ENCODE results near the gene STING1.
"Not testable (repeated sequence)": the region's sequence is repeated elsewhere in the genome, so short reads cannot be mapped to it uniquely, and the experiment has no call there.

The STING1 gene

DNA sequence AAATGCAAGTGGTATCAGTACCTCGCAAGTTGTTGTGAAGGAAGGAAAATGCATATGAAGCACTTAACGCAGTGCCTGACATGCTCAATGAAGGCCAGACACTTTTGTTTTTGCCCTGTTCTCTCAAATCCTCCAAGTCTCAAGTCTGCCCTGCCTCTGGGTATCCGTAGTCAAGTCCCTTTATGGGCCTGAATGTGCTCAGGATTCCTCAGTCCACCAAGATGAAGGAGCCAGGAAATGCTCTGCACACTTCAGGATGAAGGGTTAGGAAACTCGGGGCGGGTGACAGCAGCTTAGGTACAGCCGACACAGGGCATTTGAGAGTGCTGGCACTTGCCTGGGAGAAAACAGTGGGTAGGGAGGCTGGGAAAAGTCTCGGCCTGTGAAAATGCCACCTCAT lies 21.4 kb downstream of the STING1 start:
- no peak for DNase-seq

DNA sequence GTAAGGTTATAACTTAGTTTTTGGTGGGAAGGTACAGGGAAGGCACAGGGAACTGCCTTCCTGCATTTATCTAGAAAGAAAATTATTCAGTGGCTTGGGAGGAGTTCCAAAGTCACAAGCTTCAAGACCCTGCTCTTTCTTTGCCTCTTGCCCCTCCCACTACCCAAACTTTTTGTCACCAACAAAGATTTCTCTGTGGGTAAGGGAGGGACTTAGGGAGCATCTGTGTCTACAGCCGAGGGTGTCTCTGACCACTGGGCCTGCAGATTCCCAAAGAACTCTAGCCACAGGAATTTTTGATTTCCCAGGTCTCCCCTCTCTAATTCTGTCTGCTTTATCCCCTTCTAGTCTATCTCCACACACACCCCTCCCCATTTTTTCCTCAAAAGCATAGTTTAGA lies 22.1 kb downstream of the STING1 start:
- no peak for DNase-seq

DNA sequence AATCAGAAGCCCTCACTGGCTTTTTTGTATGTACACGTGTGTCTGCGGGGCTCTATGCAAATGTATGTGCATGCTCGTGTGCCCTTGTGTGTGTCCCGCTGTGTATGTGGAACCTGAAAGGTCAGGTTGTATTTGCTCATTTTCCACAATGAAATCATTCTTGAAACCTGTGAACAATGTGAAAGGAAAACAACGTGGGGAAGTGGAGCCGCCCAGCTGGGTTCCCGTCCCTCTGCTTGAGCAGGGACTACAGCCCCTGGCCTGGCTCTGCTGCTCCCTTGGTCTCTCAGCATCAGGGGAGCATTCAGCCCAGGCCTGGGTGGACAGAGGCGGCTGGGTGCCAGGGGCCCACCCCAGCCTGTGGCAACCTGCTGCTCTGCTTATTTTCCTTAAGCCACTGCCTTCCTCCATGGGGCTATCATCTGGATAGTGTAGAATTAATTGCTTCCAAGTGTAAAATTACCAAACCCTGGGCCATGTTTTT lies 23.1 kb downstream of the STING1 start:
- DNase-seq = no peak

DNA sequence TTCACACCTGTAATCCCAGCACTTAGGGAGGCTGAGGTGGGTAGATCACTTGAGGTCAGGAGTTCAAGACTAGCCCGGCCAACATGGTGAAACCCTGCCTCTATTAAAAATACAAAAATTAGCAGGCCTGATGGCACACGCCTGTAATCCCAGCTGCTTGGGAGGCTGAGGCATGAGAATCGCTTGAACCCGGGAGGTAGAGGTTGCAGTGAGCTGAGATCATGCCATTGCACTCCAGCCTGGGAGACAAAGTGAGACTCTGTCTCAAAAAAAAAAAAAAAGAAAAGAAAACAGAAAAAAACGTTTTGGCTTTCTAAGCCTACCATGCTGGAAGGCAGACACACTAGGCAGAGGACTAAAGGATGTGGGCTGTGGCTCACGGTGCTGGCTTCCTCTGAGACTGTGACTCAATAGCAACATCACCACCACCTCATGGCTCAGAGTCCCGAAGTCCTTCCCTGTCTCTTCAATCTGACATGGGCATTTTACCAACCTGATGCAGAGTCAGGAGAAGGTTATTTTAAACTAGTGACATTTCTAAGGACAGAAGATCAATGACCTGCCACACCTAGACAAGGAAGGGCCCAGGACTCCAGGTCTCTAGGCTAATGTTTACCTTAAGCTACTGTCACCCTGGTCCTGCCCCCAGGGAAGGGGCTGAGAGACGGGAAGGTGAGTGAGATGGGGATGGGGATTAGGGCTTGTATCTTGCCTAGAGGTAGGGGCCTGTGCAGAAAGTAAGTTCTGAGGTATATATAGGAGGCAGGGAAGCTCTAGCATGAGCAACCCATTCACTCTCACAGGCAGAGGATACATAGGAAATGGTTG lies 23.8 kb downstream of the STING1 start:
- DNase-seq = peak; percentile 91

DNA sequence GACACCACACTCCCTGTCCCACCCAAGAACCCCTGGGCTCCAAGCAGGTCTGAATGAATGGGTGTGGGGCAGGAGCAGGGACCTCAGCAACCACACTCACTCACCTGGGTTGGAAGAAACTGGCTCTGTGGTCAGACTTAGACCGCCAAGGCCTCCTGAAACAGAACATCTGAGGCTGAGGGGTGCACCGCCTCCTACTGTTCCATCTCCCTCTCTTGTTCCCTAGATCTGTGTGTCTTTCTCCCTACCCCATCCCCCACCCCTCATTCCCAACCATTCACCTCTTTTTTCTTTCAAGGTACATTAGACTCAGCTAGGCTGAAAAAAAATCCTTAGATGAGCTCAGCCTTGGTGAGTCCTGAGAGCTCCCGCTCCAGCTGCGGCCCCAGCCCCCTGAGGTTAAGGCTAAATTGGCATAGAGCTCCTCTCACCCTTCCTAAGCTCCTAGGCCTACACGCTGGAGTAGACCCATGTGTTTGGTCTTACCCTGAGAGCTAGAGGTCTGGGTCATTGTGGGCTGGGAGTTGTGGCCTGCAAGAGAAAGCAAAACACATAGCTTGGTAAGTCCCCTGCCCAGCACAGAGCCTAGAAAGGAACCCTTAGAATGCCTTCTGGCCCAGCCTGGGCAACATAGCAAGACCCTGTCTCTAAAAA lies 24.8 kb downstream of the STING1 start:
- DNase-seq = no peak

DNA sequence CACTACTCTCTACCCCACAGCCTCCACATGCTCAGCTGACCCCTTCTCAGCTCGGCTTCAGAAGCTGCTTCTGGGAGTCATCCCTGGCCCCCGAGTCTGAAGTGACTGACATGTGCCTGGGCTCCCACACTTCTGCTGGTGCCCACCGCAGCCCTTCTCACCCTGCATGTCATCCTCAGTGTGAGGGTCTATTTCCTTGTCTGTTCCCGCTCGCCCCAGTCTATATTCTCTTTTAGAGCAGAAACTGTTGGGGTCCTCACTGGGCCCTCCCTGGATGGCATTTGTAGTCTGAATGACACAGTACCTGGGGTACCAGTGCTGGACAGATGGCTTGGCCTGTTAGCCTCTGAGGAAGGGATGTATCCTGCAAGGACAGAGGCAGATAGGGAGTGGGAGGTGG lies 25.3 kb downstream of the STING1 start:
- no peak for DNase-seq

DNA sequence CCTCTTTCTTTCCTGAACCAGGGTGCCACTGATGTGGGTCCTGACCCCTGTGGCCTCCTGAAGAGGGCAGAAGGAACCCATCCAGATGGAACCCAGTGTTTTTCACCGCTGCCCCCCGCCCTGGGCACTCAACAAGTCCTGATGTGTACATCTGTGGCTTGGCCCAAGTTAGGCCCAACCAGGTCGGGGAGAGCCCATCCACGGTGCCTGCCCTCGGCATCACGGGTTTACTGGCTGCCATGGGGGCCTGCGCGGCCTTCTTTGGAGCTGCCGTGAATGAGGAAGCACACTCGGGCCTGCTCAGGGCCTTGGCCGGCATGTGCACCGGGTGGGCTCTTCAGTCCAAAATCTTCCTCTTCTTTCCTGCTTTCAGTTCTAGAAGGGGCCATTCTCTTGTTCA lies 25.8 kb downstream of the STING1 start:
- no peak for DNase-seq

DNA sequence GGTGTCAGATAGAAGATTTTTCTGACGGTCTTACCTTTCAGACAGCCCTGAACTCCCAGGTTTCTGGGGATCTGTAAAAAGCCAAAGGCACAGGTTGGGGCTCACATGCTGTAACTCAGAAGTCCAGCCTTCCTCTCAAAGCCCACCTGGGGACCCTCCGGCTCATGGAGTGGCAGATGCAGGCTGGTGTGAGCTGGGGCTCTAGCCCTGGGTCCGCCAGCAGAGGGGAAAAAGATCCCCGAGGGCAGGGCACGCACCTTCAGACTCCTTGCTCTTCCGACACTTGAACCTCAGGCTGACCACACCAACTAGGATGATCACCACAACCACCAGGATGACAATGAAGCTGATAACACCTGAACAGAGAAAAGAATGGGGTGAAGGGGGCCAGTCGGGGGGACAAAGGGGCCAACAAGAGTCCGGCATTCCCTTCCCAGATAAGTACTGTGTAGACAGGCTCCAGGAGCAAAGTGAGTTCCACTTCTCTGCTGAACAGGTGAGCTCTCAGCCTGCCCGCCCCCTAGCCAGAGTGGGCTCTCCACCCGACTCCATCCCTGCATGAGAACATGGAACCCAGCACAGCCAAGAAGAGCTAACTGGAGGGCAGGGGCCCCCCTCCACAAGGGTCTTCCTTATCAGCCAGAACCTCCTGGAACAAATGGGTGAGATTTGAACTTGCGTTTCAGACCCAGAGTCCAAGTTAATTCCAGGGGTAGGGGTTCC lies 27.8 kb downstream of the STING1 start:
- DNase-seq = no peak

DNA sequence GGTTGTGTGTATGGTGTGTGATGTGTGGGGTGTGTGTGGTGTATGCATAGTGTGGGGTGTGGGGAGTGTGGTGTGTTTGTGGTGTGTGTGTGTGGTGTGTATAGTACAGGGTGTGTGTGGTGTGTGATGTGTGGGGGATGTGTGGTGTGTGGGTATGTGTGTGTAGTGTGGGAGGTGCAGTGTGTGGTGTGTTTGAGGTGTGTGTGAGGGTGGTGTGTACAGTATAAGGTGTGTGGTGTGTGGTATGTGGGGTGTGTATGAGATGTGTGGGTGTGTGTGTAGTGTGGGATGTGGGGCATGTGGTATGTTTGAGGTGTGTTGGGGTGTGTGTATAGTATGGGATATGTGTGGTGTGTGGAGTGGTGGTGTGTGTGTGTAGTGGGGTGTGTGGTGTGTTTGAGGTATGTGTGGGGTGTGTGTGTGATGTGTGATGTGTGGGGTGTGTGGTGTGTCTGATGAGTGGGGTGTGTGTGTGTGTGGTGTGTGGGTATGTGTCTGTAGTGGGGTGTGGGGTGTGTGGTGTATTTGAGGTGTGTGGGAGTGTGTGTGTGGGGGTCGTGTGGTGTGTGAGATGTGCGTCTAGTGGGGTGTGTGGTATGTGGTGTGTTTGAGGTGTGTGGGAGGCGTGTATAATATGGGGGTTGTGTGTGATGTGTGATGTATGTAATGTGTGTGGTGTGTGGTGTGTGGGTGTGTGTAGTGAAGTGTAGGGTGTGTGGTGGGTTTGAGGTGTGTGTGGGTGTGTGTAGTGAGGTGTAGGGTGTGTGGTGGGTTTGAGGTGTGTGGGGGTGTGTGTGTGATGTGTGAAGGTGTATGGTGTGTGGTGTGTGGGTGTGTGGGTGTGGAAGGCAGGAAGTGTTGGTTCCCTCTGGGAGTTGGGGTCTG lies 28.6 kb downstream of the STING1 start:
- DNase-seq = peak; percentile 59

DNA sequence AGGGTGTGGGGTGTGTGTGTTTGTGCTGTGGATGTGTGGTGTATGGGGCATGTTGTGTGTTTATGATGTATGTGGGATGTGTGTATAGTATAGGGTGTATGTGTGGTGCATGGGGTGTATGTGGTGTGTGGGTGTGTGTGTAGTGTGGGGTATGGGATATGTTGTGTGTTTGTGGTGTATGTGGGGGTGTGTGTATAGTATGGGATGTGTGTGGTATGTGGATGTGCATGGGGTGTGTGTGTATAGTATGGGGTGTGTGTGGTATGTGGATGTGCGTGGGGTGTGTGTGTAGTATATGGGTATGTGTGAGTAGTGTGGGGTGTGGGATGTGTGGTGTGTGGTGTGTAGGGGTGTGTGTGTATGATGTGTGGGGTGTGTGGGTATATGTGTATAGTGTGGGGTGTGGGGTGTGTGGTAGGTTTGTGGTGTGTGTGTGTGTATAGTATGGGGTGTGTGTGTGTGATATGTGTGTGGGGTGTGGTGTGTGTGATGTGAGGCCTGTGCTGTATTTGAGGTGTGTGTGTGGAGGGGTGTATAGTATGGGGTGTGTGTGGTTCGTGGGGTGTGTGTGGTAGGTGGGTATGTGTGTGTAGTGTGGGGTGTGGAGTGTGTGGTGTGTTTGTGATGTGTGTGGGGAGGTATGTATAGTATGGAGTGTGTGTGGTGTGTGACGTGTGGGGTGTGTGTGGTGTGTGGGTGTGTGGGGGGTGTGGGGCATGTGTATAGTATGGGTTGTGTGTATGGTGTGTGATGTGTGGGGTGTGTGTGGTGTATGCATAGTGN lies 30.5 kb downstream of the STING1 start:
- no peak for DNase-seq

DNA sequence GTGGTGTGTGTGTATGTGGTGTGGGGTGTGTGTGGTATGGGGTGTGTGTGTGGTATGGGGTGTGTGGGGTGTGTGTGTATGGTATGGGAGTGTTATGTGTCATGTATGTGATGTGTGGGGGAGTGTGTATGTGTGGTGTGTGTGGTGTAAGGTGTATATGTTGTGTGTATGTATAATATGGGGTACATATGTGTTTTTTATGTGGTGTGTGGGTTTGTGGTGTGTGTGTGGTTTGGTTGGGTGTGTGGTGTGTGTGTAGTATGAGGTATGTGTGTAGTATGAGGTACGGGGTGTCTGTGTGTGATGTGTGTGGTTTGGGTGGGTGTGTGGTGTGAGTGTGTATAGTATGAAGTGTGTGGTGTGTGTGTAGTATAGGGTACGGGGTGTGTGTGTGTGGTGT lies 31.4 kb downstream of the STING1 start:
- no peak for DNase-seq

DNA sequence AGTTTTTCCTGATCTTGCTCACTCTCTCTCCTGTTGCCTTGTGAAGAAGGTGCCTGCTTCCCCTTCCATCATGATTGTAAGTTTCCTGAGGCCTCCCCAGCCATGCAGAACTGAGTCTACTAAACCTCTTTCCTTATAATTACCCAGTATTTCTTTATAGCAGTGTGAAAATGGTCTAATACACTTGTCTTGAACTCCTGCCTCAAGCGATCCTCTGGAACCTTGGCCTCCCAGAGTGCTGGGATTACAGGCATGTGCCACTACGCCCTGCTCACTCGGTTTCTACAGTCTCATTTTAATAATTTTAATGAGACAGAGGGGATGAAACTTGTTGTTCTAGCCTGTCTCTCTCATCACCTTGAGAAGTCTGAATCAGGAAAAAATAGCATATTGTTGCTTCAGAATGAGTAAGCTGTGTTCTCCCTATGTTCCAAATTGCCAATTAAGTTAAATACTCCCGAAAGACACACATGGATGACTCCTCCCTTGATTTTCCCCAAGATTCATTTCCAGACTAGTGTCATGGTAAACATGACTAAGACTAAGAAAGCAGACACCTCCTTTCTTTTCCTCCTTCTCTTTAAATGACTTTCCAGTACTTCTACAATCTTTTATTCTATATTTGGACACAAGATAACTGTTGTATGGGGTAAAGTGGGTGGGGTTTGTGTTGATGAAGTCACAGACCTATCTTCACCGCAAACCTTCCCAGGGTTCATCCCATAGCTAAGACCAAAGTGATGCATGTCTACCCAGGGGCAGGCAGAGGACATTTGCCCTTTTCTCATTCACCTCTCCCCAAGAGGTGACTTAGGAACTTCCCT lies 35.4 kb downstream of the STING1 start:
- DNase-seq = no peak

DNA sequence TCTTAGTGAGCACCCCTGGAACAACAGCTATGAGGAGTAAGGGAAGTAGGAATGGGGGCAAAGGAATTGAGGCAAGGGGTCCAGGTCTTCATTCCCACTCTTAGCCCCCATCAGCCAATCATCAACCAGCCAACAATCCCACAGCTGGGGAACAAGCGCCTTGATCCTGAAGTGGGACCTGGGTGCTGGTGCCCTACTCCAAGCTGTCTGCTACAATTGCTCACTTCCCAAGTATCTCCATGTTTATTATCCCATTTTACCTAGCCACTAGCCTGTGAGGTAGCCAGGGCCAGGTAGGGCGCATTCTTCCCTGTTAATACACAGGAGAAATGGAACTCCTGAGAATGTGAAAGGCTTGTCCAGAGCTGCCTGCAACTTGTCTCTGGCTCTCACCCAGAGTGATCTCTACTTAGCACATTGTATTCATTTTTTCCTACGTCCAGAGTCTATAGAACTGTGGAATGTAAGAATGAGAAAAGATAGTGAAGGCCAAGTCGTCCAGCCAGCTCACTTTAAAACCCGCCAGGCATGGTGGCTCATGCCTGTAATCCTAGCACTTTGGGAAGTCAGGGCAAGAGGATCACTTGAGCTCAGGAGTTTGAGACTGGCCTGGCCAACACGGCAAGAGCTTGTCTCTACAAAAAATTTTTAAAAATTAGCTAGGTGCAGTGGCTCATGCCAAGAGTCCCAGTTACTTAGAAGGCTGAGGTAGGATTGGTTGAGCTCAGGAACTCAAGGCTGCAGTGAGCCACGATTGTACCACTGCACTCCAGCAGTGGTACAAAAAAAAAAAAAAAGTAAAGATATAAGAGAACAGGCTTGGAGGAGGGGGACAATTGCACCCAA lies 37.0 kb downstream of the STING1 start:
- DNase-seq = no peak

DNA sequence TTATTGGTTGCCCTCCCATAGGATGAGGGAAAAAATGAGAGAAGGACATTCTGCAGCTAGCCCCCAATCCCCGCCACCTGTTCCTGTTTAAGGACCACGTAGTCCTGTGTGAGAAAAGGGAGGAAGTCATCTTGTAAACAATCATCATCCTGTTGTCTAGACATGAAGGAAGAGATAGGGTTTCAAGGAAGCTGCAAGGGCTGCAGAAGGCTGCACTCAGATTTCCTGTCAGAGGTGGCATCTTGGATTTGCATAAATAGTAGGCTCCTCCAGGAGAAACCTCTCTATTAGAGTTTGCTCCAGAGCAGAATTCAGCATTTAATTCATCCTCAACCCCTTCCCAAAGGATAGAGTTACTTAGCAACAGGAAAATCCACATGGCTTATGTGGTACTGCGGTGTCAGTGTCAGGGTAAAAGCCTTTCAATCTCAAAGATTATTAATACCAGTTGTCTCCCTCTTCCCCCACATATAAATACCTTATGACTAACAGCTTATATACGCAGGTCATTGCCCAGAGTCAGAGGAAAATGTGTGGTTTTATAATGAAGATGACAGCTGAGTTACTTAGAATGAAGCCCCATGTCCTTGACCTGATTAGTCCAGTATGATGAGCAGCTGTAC lies 38.6 kb downstream of the STING1 start:
- DNase-seq = peak; percentile 58

DNA sequence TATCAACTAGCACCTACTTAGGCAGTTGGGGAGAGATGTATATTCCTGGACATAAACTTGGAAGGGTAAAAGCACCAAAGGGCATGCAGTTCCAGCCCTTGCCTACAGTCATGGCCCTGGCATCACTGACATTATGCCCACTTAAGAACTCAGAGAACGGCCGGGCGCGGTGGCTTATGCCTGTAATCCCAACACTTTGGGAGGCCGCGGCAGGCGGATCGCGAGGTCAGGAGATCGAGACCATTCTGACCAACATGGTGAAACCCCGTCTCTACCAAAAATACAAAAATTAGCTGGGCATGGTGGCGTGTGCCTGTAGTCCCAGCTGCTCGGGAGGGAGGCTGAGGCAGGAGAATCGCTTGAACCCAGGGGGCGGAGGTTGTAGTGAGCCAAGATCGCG lies 42.1 kb downstream of the STING1 start:
- DNase-seq = not testable (repeated sequence)

DNA sequence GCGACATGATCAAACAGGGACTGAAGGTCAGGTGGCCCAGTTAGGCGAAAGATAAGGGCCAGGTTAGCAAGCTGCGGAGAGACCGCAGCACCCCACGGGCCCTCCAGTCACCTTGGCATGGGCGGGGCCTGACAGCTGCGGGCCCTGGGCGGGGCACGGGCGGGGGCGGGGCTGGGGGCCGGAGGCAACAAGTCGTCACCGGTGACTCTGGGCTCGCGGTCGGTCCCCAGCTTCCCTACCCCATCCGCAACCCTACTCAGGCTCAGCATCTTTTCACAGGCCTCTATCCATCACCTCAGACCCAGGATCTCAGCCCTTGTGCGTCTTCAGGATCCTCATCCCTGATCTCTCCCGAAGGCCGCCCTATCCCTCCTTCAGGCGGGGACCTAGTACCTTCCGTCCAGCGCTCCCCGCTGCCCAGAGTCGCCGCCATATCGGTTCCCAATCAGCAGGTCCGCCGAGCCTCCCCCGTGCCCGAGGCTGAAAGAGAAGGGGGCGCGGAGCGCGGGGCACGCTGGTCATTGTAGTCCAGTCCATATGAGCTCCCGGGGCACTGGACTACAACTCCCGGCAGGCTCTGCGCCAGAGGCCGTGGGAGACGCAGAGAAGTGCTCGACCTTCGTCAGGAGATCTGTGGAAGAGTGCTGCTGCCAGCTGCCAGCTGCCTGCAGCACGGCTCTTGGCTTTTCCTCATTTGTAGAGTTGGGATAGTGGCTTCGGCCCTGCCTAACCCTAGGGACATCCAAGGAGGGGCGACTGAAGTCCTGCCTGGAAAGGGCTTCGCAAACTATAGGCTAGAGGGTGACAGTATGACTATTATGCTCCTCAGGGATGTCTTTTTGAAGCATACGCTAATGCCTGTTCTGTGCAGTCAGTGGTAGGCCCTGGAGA lies 43.3 kb downstream of the STING1 start, which contains the start of gene DNAJC18:
TSS of gene DNAJC18 (minus strand) at position 513 of the 891 bp plus-strand sequence. CDS start at position 433, 80 bp downstream.
- DNase-seq = peak; percentile 87

DNA sequence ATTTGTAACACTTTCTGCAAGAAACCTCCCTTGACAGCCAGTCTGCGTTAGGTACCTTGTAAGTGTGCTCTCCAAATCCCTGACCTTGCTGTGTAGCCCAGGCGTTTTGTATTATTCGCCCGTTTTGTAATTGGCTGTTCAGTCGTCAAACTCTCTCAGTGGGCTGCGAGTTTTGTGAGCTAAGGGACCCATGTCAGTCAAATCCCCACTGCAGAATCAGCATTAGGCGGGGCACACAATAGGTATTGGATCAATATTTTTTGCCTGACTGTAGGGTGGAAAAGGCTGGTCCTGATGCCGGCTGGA lies 43.9 kb downstream of the STING1 start:
- no peak for DNase-seq

DNA sequence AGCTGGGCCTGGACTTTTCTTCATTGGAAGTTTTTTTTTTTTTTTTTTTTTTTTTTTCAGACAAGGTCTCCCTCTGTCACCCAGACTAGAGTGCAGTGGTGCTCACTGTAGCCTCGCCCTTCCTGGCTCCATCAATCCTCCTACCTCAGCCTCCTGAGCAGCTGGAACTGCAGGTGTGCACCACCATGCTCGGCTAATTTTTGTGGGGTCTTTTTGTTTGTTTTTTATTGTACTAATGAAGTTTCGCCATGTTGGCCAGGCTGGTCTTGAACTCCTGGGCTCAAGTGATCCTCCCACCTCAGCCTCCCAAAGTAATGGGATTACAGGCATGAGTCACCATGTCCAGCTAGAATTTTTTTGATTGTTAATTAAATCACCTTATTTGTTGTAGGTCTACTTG lies 46.9 kb downstream of the STING1 start:
- DNase-seq = no peak

Data from CD4-positive, alpha-beta T cell treated with Interleukin-4 for 4 hours (primary cell).